Measurements from ENCODE around the gene RPL11. TPM values are rescaled to one million over a fixed set of nuclear protein-coding genes. Genes with fewer than 3 reads are reported as not detected.
"Not testable (repeated sequence)": the region's sequence is repeated elsewhere in the genome, so short reads cannot be mapped to it uniquely, and the experiment has no call there.

The RPL11 gene
- total and polyA plus RNA-seq, 2 of the 8 experiments (the other 6 are each of a cell fraction or from before 2014, with no cell fraction given) = 1,192 to 1,426 TPM

GRCh38 chr1:23685197-23685596 is 6.4 kb upstream of the RPL11 start:
- H2AK5ac ChIP-seq (ENCODE audit: low read depth, low read length); H2BK12ac ChIP-seq (ENCODE audit: low read depth, low read length); H3K4me1 ChIP-seq (replicated peaks in 1 of 4; ENCODE audit: control insufficient read depth in 3 of 4, insufficient read depth in 4 of 4, low read length in 3 of 4); H3K79me1 ChIP-seq (ENCODE audit: low read depth, low read length); H3K9ac ChIP-seq (replicated peaks in 1 of 4; ENCODE audit: extremely low read depth in 1 of 4, low read depth in 3 of 4, low read length in 3 of 4); H3K4ac ChIP-seq (replicated peaks; ENCODE audit: insufficient read length, low read depth, low read length); H3K14ac ChIP-seq (ENCODE audit: insufficient read length); H3K4me3 ChIP-seq (ENCODE audit: extremely low read depth in 1 of 4, insufficient read depth in 2 of 4, low read depth in 3 of 4, low read length in 4 of 4); H3K9me3 ChIP-seq (ENCODE audit: insufficient read depth in 2 of 2, low read depth in 1 of 2, low read length in 1 of 2); H3K4me2 ChIP-seq (ENCODE audit: insufficient read depth in 1 of 2, low read depth in 2 of 2, low read length in 2 of 2); H2BK5ac ChIP-seq (ENCODE audit: low read depth, low read length); H3K23me2 ChIP-seq (ENCODE audit: low read depth, low read length); H3K27ac ChIP-seq (ENCODE audit: low read depth, low read length); POLR2A ChIA-PET (ENCODE audit: partially characterized antibody); H4K8ac ChIP-seq (ENCODE audit: extremely low read depth, insufficient read depth, low read length); H3K23ac ChIP-seq (ENCODE audit: insufficient read length); H3K56ac ChIP-seq (replicated peaks; ENCODE audit: insufficient read length, low read depth, low read length); H3K18ac ChIP-seq (ENCODE audit: extremely low read depth, low read length); H2BK120ac ChIP-seq (replicated peaks; ENCODE audit: low read depth, low read length); H4K5ac ChIP-seq (ENCODE audit: insufficient read length, low read depth, low read length); H2BK20ac ChIP-seq (ENCODE audit: low read length); H2BK15ac ChIP-seq (ENCODE audit: low read length); FAIRE-seq; H3K36me3 ChIP-seq (ENCODE audit: control insufficient read depth in 2 of 4, insufficient read depth in 4 of 4, low read length in 3 of 4); H2AFZ ChIP-seq (ENCODE audit: low read length); DNase-seq (ENCODE audit: low read depth in 1 of 2, low spot score in 2 of 2); H3K27me3 ChIP-seq (replicated peaks in 1 of 4; ENCODE audit: control insufficient read depth in 3 of 4, extremely low read depth in 1 of 4, insufficient read depth in 3 of 4, low read length in 3 of 4); H4K91ac ChIP-seq (replicated peaks; ENCODE audit: insufficient read length, low read length); H3K79me2 ChIP-seq (ENCODE audit: control insufficient read depth in 1 of 2, insufficient read depth in 2 of 2, low read length in 2 of 2); H4K20me1 ChIP-seq (replicated peaks in 1 of 2; ENCODE audit: control insufficient read depth in 1 of 2, insufficient read depth in 2 of 2, low read length in 2 of 2): not testable (repeated sequence)
- WGBS, 2 experiments (ENCODE audit: extremely low coverage in 1 of 2, insufficient coverage in 1 of 2, insufficient read length in 1 of 2, insufficient replicate concordance in 2 of 2, low coverage in 1 of 2, low lambda C conversion rate in 2 of 2, missing lambda C conversion rate in 1 of 2) = 81% methylated on average over 6 of the region's 7 CpGs; no CpG with 5 or more reads in 1 of the 2 experiments
- CTCF ChIA-PET (ENCODE audit: partially characterized antibody) = interaction anchor here (1.0 kb wide), 1 partner anchor 141 kb away, joined by 4 read pairs; no protein-coding TSS in a partner anchor

GRCh38 chr1:23687680-23688079 is 3.9 kb upstream of the RPL11 start:
- H2BK20ac ChIP-seq (ENCODE audit: low read length); H3K56ac ChIP-seq (replicated peaks; ENCODE audit: insufficient read length, low read depth, low read length); H3K23ac ChIP-seq (ENCODE audit: insufficient read length); H3K9ac ChIP-seq (replicated peaks in 1 of 4; ENCODE audit: extremely low read depth in 1 of 4, low read depth in 3 of 4, low read length in 3 of 4); H2BK12ac ChIP-seq (ENCODE audit: low read depth, low read length); H3K4me1 ChIP-seq (replicated peaks in 1 of 4; ENCODE audit: control insufficient read depth in 3 of 4, insufficient read depth in 4 of 4, low read length in 3 of 4); H3K23me2 ChIP-seq (ENCODE audit: low read depth, low read length); H4K91ac ChIP-seq (replicated peaks; ENCODE audit: insufficient read length, low read length); H3K18ac ChIP-seq (ENCODE audit: extremely low read depth, low read length); FAIRE-seq; H3K9me3 ChIP-seq (ENCODE audit: insufficient read depth in 2 of 2, low read depth in 1 of 2, low read length in 1 of 2); H2AFZ ChIP-seq (ENCODE audit: low read length); H2BK120ac ChIP-seq (replicated peaks; ENCODE audit: low read depth, low read length); H4K5ac ChIP-seq (ENCODE audit: insufficient read length, low read depth, low read length); H3K14ac ChIP-seq (ENCODE audit: insufficient read length); H2BK5ac ChIP-seq (ENCODE audit: low read depth, low read length); H4K20me1 ChIP-seq (replicated peaks in 1 of 2; ENCODE audit: control insufficient read depth in 1 of 2, insufficient read depth in 2 of 2, low read length in 2 of 2); H4K8ac ChIP-seq (ENCODE audit: extremely low read depth, insufficient read depth, low read length); H2BK15ac ChIP-seq (ENCODE audit: low read length); DNase-seq (ENCODE audit: low read depth in 1 of 2, low spot score in 2 of 2); H3K79me1 ChIP-seq (ENCODE audit: low read depth, low read length); H3K36me3 ChIP-seq (ENCODE audit: control insufficient read depth in 2 of 4, insufficient read depth in 4 of 4, low read length in 3 of 4); H2AK5ac ChIP-seq (ENCODE audit: low read depth, low read length); H3K27ac ChIP-seq (ENCODE audit: low read depth, low read length); H3K27me3 ChIP-seq (replicated peaks in 1 of 4; ENCODE audit: control insufficient read depth in 3 of 4, extremely low read depth in 1 of 4, insufficient read depth in 3 of 4, low read length in 3 of 4); H3K4me2 ChIP-seq (ENCODE audit: insufficient read depth in 1 of 2, low read depth in 2 of 2, low read length in 2 of 2); H3K4ac ChIP-seq (replicated peaks; ENCODE audit: insufficient read length, low read depth, low read length); H3K4me3 ChIP-seq (ENCODE audit: extremely low read depth in 1 of 4, insufficient read depth in 2 of 4, low read depth in 3 of 4, low read length in 4 of 4): not testable (repeated sequence)
- 81% methylated on average over 3 of the region's 3 CpGs; no CpG with 5 or more reads in 1 of the 2 experiments for WGBS, 2 experiments (ENCODE audit: extremely low coverage in 1 of 2, insufficient coverage in 1 of 2, insufficient read length in 1 of 2, insufficient replicate concordance in 2 of 2, low coverage in 1 of 2, low lambda C conversion rate in 2 of 2, missing lambda C conversion rate in 1 of 2)
- peaks cover 11 to 12% of the 10 kb centered on the region in 2 experiments for H3K79me2 ChIP-seq (ENCODE audit: control insufficient read depth in 1 of 2, insufficient read depth in 2 of 2, low read length in 2 of 2)
- ChIA-PET CTCF (ENCODE audit: partially characterized antibody) (interaction anchor here (0.8 kb wide), 1 partner anchor 76 kb away, joined by 3 read pairs; no protein-coding TSS in a partner anchor), POLR2A (ENCODE audit: partially characterized antibody) (interaction anchor here (0.7 to 0.8 kb wide), 2 partner anchors 8 to 671 kb away, joined by 3 to 5 read pairs; no protein-coding TSS in a partner anchor)

All from H1 (cell line).